Activated B cell treated with CpG ODN at 0.5 μM for 24 hours (primary cell): ENCODE data around the gene SCAF11. TPM values are rescaled to one million over a fixed set of nuclear protein-coding genes. Genes with fewer than 3 reads are reported as not detected.

ENCODE experiments used
- ATAC-seq: fragments of 200-7000 bp; cut with Tn5 transposase; one replicate; pipeline ENCODE4 v1.10.0; 2021; ENCODE audit warnings: low read depth, mild to moderate bottlenecking, moderate library complexity
- CTCF ChIA-PET: fragments of 350-600 bp; sonication (Branson Sonifier 250); formaldehyde crosslinking; loops from one replicate; lab custom pipeline; 2021; ENCODE audit warnings: antibody characterized with exemption; lab: Charles Lee
- POLR2A ChIA-PET: fragments of 350-600 bp; sonication (Branson Sonifier 250); formaldehyde crosslinking; loops from one replicate; lab custom pipeline; 2021; ENCODE audit warnings: antibody characterized with exemption; lab: Charles Lee
- DNase-seq: peaks from one replicate; pipeline ENCODE4 v3.0.0; 2022
- H3K27ac Mint-ChIP-seq: one replicate; pipeline ENCODE4 v1.8.0; 2020; ENCODE audit warnings: mixed read lengths
- H3K27me3 Mint-ChIP-seq: one replicate; pipeline ENCODE4 v1.8.0; 2021; ENCODE audit warnings: mixed read lengths
- H3K36me3 Mint-ChIP-seq: one replicate; pipeline ENCODE4 v1.8.0; 2021; ENCODE audit warnings: low read depth, mixed read lengths
- H3K4me1 Mint-ChIP-seq: one replicate; pipeline ENCODE4 v1.8.0; 2021; ENCODE audit warnings: mixed read lengths
- H3K4me3 Mint-ChIP-seq: one replicate; pipeline ENCODE4 v1.8.0; 2020; ENCODE audit warnings: mild to moderate bottlenecking, mixed read lengths
- H3K9me3 Mint-ChIP-seq: one replicate; pipeline ENCODE4 v1.8.0; 2020; ENCODE audit warnings: mixed read lengths
- intact Hi-C: fragments of 100-400 bp; cut with micrococcal nuclease; formaldehyde crosslinking; loops from one replicate; pipeline ENCODE4 v1.15.1; 2024
- total RNA-seq: library from RNA; stranded (reverse); gene quantifications from 2 replicates; pipeline ENCODE4 v1.2.3, GENCODE V29; 2022
- TF ChIP-seq, protein P1 (sequence below): fragments of 200-600 bp; IDR thresholded peaks from one replicate; pipeline ENCODE4 v1.8.0; 2022; ENCODE audit warnings: antibody characterized with exemption, mild to moderate bottlenecking

Gene SCAF11
- total RNA-seq, 1 donor from 2014 or later, result 198 TPM

DNA sequence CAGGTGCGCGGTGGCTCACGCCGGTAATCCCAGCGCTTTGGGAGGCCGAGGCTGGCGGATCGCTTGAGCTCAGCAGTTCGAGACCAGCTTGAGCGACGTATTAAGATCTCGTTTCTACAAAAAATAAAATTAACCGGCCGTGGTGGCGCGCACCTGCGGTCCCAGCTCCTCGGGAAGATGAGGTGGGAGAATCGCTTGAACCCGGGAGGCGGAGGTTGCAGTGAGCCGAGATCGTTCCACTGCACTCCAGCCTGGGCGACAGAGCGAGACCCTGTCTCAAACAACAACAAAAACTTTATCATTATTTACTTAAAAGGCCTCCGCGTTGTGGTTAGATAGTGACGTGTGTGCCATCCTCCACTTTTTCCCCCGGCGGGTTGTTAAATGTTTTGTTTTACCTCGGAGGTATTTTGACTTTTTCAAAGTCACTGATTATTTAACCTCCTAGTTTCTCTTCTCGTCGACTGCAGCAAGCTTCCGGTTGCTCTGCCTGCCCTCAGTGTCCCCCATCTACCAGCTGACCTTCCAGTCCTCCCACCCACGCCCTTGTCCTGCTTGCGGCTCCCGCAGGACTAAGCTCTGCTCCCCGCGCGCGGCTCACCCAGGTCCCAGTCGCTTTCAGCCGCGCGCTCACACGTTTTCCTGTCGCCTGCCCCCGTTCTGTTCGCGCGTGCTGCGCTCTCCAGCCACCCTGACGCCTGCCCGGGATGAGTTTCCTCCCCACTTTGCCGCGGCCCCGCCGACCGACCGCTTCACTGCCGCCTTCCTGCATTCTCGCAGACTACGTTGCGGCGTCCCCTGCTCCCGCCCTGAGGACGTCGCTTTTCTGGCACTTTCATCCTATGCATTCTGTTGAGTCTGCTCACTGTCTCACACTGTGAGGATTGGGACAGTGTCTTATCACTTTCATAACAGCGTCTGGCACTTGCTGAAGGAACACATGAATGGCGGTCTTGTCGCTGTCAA, 1.2 kb upstream of the SCAF11 start:
- H3K36me3 Mint-ChIP-seq, result peaks cover 28% of the 10 kb centered on the region
- peaks cover 38% of the 10 kb centered on the region for H3K4me1 Mint-ChIP-seq
- CTCF ChIA-PET, result interaction anchor here (1.0 to 1.4 kb wide), 6 partner anchors 12 to 1030 kb away, joined by 3 to 5 read pairs (median 4); no protein-coding TSS in a partner anchor
- intact Hi-C loops, result loop anchor here (2.0 to 10.0 kb wide), 10 partner anchors 19 to 1821 kb away; partner anchors contain the start of gene RPAP3
- H3K27ac Mint-ChIP-seq, result peak overlapping the region; percentile 98
- H3K9me3 Mint-ChIP-seq, result no peaks in the 10 kb centered on the region
- TF ChIP-seq, protein P1, sequence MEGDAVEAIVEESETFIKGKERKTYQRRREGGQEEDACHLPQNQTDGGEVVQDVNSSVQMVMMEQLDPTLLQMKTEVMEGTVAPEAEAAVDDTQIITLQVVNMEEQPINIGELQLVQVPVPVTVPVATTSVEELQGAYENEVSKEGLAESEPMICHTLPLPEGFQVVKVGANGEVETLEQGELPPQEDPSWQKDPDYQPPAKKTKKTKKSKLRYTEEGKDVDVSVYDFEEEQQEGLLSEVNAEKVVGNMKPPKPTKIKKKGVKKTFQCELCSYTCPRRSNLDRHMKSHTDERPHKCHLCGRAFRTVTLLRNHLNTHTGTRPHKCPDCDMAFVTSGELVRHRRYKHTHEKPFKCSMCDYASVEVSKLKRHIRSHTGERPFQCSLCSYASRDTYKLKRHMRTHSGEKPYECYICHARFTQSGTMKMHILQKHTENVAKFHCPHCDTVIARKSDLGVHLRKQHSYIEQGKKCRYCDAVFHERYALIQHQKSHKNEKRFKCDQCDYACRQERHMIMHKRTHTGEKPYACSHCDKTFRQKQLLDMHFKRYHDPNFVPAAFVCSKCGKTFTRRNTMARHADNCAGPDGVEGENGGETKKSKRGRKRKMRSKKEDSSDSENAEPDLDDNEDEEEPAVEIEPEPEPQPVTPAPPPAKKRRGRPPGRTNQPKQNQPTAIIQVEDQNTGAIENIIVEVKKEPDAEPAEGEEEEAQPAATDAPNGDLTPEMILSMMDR, result no peak
- no peaks in the 10 kb centered on the region for H3K27me3 Mint-ChIP-seq
- POLR2A ChIA-PET, result interaction anchor here (0.6 to 3.1 kb wide), 14 partner anchors 10 to 1224 kb away, joined by 3 to 43 read pairs (median 6); partner anchors contain the start of genes ARID2 and SLC38A1
- DNase-seq (peak; percentile 53), ATAC-seq (no peak)
- H3K4me3 Mint-ChIP-seq, result peak overlapping the region; percentile 96

DNA sequence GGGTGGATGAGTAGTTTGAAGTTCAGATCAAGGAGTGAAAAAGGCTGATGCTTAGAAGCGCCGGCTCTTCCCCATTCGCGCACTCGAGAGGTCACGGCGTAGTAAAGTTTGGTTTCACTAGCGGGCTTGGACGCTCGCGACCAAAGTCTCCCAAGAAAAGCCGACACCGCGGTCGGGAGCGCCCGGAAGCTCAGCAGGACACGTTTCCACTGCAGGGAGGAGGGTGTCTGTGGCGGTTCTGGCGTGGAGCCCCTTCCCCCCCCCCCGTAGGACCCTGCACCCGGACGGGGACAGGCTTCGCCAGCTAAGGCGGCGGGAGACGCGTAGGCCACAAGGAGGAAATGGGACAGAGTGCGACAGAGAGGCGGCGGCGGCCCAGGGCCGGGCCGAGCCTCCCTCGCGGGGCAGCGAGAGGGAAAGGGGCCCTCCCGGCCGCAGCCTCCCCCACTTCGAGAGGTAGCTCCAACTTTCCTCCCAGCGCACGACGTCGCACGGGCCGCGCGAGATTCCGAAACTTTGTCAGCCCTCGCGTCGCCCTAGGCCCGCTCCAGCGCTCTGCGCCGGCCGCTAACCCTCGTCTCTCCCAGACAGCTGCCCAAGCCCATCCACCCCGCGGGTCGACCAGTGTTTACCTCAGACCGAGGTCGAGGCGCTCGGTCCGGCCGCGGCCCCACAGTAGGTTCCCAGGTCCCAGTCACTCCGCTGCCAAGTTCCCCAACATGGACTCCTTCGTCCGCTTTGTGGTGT, 480 bp downstream of the SCAF11 start:
- ChIA-PET POLR2A (interaction anchor here (0.5 to 3.1 kb wide), 17 partner anchors 8 to 1716 kb away, joined by 3 to 43 read pairs (median 5); partner anchors contain the start of genes ARID2, RPAP3 and SLC38A1), CTCF (interaction anchor here (1.0 to 1.4 kb wide), 2 partner anchors 80 to 313 kb away, joined by 3 to 4 read pairs; no protein-coding TSS in a partner anchor)
- Mint-ChIP-seq H3K27me3 (no peaks in the 10 kb centered on the region), H3K4me1 (peaks cover 55% of the 10 kb centered on the region), H3K36me3 (peaks cover 44% of the 10 kb centered on the region), H3K9me3 (peaks cover 5% of the 10 kb centered on the region), H3K4me3 (peak overlapping the region; percentile 96), H3K27ac (peak overlapping the region; percentile 98)
- ATAC-seq, result peak; percentile 12
- TF ChIP-seq, protein P1, result no peak
- peak; percentile 64 for DNase-seq
- intact Hi-C loops, result loop anchor here (1.0 to 10.0 kb wide), 20 partner anchors 17 to 1822 kb away; partner anchors contain the start of genes RPAP3, SLC38A1 and SLC38A2

- intact Hi-C loops, result loop anchor here (10.0 kb wide), 1 partner anchor 1316 kb away; no protein-coding TSS in a partner anchor
- no peak for ATAC-seq
Measured at GRCh38 chr12:45989287-45989686, 1.1 kb downstream of the SCAF11 start.

DNA sequence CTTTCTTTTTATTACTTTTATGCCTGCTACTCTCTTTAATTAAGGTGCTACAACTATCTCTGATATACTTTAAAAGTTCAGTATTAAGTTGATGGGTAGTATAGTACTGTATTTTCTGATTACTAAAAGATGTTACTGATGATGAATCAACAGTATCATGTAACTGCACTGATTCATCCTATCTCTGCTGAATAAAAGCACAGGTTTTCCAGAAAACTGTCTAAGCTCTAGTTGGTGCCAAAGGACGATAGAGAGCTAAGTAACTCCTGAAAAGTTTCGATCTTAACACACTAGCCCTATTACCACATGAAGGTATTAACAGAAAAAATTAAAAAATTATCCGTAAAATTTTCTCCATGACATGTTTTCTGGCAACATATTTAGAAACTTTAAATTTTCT, 2.1 kb downstream of the SCAF11 start:
- ChIA-PET POLR2A (interaction anchor here (0.6 kb wide), 1 partner anchor 60 kb away, joined by 5 read pairs; no protein-coding TSS in a partner anchor), CTCF (no interaction called here)
- H3K9me3 Mint-ChIP-seq, result peaks cover 5% of the 10 kb centered on the region
- peaks cover 51% of the 10 kb centered on the region for H3K36me3 Mint-ChIP-seq
- intact Hi-C loops, result loop anchor here (10.0 kb wide), 1 partner anchor 1317 kb away; no protein-coding TSS in a partner anchor
- no peak for ATAC-seq
- TF ChIP-seq, protein P1, result no peak
- DNase-seq, result no peak
- peak overlapping the region; percentile 68 for H3K4me3 Mint-ChIP-seq
- no peaks in the 10 kb centered on the region for H3K27me3 Mint-ChIP-seq
- peaks cover 71% of the 10 kb centered on the region for H3K4me1 Mint-ChIP-seq
- peak overlapping the region; percentile 98 for H3K27ac Mint-ChIP-seq

More at GRCh38 chr12:45989287-45989686, 1.1 kb downstream of the SCAF11 start:
- peaks cover 5% of the 10 kb centered on the region for H3K9me3 Mint-ChIP-seq
- ChIA-PET POLR2A (interaction anchor here (0.8 to 3.1 kb wide), 9 partner anchors 17 to 1717 kb away, joined by 3 to 43 read pairs (median 7); partner anchors contain the start of genes ARID2, RPAP3 and SLC38A1), CTCF (no interaction called here)
- peak overlapping the region; percentile 98 for H3K27ac Mint-ChIP-seq
- no peak for DNase-seq
- peaks cover 49% of the 10 kb centered on the region for H3K36me3 Mint-ChIP-seq
- peaks cover 61% of the 10 kb centered on the region for H3K4me1 Mint-ChIP-seq
- no peaks in the 10 kb centered on the region for H3K27me3 Mint-ChIP-seq
- H3K4me3 Mint-ChIP-seq, result peak overlapping the region; percentile 96
- TF ChIP-seq, protein P1, result no peak
